HL-60/S4 (cell line): ENCODE measurements around the gene SEMA6C.

Experiments used
- in situ Hi-C: fragments of 300-500 bp; cut with MboI; formaldehyde crosslinking; loops from 2 replicates; pipeline ENCODE4 v1.14.3; 2022; ENCODE audit warnings: low sequenced_read_pairs

Gene SEMA6C

GRCh38 chr1:151164732-151165280, 18.4 kb upstream of the SEMA6C start:
- in situ Hi-C loops = no loop called here

- in situ Hi-C loops = loop anchor here (10.0 kb wide), 1 partner anchor 145 kb away; no protein-coding TSS in a partner anchor
Observed at GRCh38 chr1:151159373-151159772, 12.9 kb upstream of the SEMA6C start.

- in situ Hi-C loops = loop anchor here (10.0 kb wide), 1 partner anchor 144 kb away; no protein-coding TSS in a partner anchor
Observed at GRCh38 chr1:151158751-151159251, 12.4 kb upstream of the SEMA6C start.

- in situ Hi-C loops = loop anchor here (10.0 kb wide), 1 partner anchor 144 kb away; no protein-coding TSS in a partner anchor
Observed at GRCh38 chr1:151158326-151158725, 11.9 kb upstream of the SEMA6C start.

- in situ Hi-C loops = loop anchor here (10.0 kb wide), 1 partner anchor 142 kb away; no protein-coding TSS in a partner anchor
Observed at GRCh38 chr1:151157067-151157531, 10.7 kb upstream of the SEMA6C start.

GRCh38 chr1:151156515-151156819, 10.0 kb upstream of the SEMA6C start, which contains the start of gene TNFAIP8L2:
TNFAIP8L2 (plus strand) TSS chr1:151156649; CDS start chr1:151158698, 2,049 bp downstream.
- in situ Hi-C loops = loop anchor here (10.0 kb wide), 1 partner anchor 142 kb away; no protein-coding TSS in a partner anchor

GRCh38 chr1:151147665-151148064, 1.2 kb upstream of the SEMA6C start:
- in situ Hi-C loops = no loop called here

GRCh38 chr1:151147132-151147503, 687 bp upstream of the SEMA6C start:
- in situ Hi-C loops = no loop called here

GRCh38 chr1:151146072-151146411, 389 bp downstream of the SEMA6C start:
- in situ Hi-C loops = no loop called here

- in situ Hi-C loops = no loop called here
Observed at GRCh38 chr1:151145304-151146071, 943 bp downstream of the SEMA6C start.

GRCh38 chr1:151144474-151145303, 1.7 kb downstream of the SEMA6C start:
- in situ Hi-C loops = no loop called here

GRCh38 chr1:151143986-151144385, 2.4 kb downstream of the SEMA6C start:
- in situ Hi-C loops = no loop called here

GRCh38 chr1:151143057-151143435, 3.4 kb downstream of the SEMA6C start:
- in situ Hi-C loops = no loop called here

- in situ Hi-C loops = no loop called here
Observed at GRCh38 chr1:151142411-151143056, 3.9 kb downstream of the SEMA6C start.

- in situ Hi-C loops = no loop called here
Observed at GRCh38 chr1:151137789-151138188, 8.6 kb downstream of the SEMA6C start.

GRCh38 chr1:151135433-151136385, 10.7 kb downstream of the SEMA6C start:
- in situ Hi-C loops = no loop called here

GRCh38 chr1:151134991-151135390, 11.4 kb downstream of the SEMA6C start:
- in situ Hi-C loops = no loop called here

- in situ Hi-C loops = no loop called here
Observed at GRCh38 chr1:151134396-151134795, 12.0 kb downstream of the SEMA6C start.

- in situ Hi-C loops = no loop called here
Observed at GRCh38 chr1:151133018-151133806, 13.2 kb downstream of the SEMA6C start.
